ENCODE measurements around the gene SPRING1. TPM values are rescaled to one million over a fixed set of nuclear protein-coding genes. Genes with fewer than 3 reads are reported as not detected.
"Not testable (repeated sequence)": the region's sequence is repeated elsewhere in the genome, so short reads cannot be mapped to it uniquely, and the experiment has no call there.

SPRING1 gene
- total RNA-seq, 2 donors from 2014 or later: 55.5 to 62.1 TPM

- no peak for DNase-seq
- intact Hi-C loops (cut with DNase I): no loop called here
- Histone ChIP-seq H3K4me1 (no peaks in the 10 kb centered on the region), H3K36me3 (no peaks in the 10 kb centered on the region), H3K9ac (ENCODE audit: low read depth in 2 of 2, low read length in 2 of 2) (no peak overlapping the region), H3K4me3 (no peak overlapping the region), H3K27me3 (no peaks in the 10 kb centered on the region), H3K9me3 (no peaks in the 10 kb centered on the region), H3K27ac (no peak overlapping the region)
- TF ChIP-seq CTCF (IDR thresholded peaks at IDR 0.05): no peak
These were observed 12.4 kb upstream of the SPRING1 start for GRCh38 chr12:116750298-116750697.

- Histone ChIP-seq H3K36me3 (no peaks in the 10 kb centered on the region), H3K4me1 (no peaks in the 10 kb centered on the region), H3K9me3 (no peaks in the 10 kb centered on the region), H3K4me3 (no peak overlapping the region), H3K27me3 (no peaks in the 10 kb centered on the region), H3K27ac (no peak overlapping the region), H3K9ac (ENCODE audit: low read depth in 2 of 2, low read length in 2 of 2) (no peak overlapping the region)
- DNase-seq: no peak
- intact Hi-C loops (cut with DNase I): no loop called here
- TF ChIP-seq CTCF (IDR thresholded peaks at IDR 0.05): no peak
These were observed 12.0 kb upstream of the SPRING1 start for GRCh38 chr12:116749884-116750283.

- Histone ChIP-seq H3K27ac (no peak overlapping the region), H3K9ac (ENCODE audit: low read depth in 2 of 2, low read length in 2 of 2) (no peak overlapping the region), H3K4me1 (no peaks in the 10 kb centered on the region), H3K36me3 (no peaks in the 10 kb centered on the region), H3K27me3 (no peaks in the 10 kb centered on the region), H3K4me3 (no peak overlapping the region), H3K9me3 (no peaks in the 10 kb centered on the region)
- no peak for DNase-seq
- TF ChIP-seq CTCF (IDR thresholded peaks at IDR 0.05): no peak
- intact Hi-C loops (cut with DNase I): no loop called here
These were observed 7.7 kb upstream of the SPRING1 start for GRCh38 chr12:116745554-116745953.

- intact Hi-C loops (cut with DNase I): loop anchor here (5.0 kb wide), 1 partner anchor 73 kb away; no protein-coding TSS in a partner anchor
- no peak for TF ChIP-seq CTCF (IDR thresholded peaks at IDR 0.05)
- Histone ChIP-seq H3K36me3 (no peaks in the 10 kb centered on the region), H3K27ac (no peak overlapping the region), H3K9ac (ENCODE audit: low read depth in 2 of 2, low read length in 2 of 2) (no peak overlapping the region), H3K9me3 (no peaks in the 10 kb centered on the region), H3K4me1 (no peaks in the 10 kb centered on the region), H3K4me3 (no peak overlapping the region), H3K27me3 (no peaks in the 10 kb centered on the region)
- no peak for DNase-seq
These were observed 6.9 kb upstream of the SPRING1 start for GRCh38 chr12:116744766-116745165.

- H3K27ac ChIP-seq; H3K9ac ChIP-seq (ENCODE audit: low read depth in 2 of 2, low read length in 2 of 2); H3K27me3 ChIP-seq; DNase-seq; H3K9me3 ChIP-seq; H3K4me1 ChIP-seq; H3K36me3 ChIP-seq; H3K4me3 ChIP-seq: not testable (repeated sequence)
- intact Hi-C loops (cut with DNase I): loop anchor here (5.0 kb wide), 1 partner anchor 75 kb away; no protein-coding TSS in a partner anchor
These were observed 4.9 kb upstream of the SPRING1 start for GRCh38 chr12:116742787-116743186.

- Histone ChIP-seq H3K4me3 (no peak overlapping the region), H3K4me1 (no peaks in the 10 kb centered on the region), H3K27ac (no peak overlapping the region), H3K9ac (ENCODE audit: low read depth in 2 of 2, low read length in 2 of 2) (no peak overlapping the region), H3K36me3 (no peaks in the 10 kb centered on the region), H3K9me3 (no peaks in the 10 kb centered on the region), H3K27me3 (no peaks in the 10 kb centered on the region)
- no peak for TF ChIP-seq CTCF (IDR thresholded peaks at IDR 0.05)
- no peak for DNase-seq
- intact Hi-C loops (cut with DNase I): no loop called here
These were observed 1.6 kb upstream of the SPRING1 start for GRCh38 chr12:116739381-116739887.
